GM21528 (cell line): ENCODE measurements around the gene OR8S1.
A peak's percentile ranks its signal among the peaks of the same experiment; 100 is the strongest.
"Not testable (repeated sequence)": the region's sequence is repeated elsewhere in the genome, so short reads cannot be mapped to it uniquely, and the experiment has no call there.

Experiments used
- ATAC-seq: cut with Tn5 transposase; IDR thresholded peaks from one replicate; pipeline ENCODE4 v1.9.1; 2021; ENCODE audit warnings: mild to moderate bottlenecking, moderate library complexity; ENCODE audit not compliant: unreplicated experiment, low FRiP score

The OR8S1 gene

GRCh38 chr12:48525332-48525731 is at the start of gene OR8S1:
Gene OR8S1 (plus strand): TSS chr12:48525632. CDS start chr12:48525632, 0 bp downstream.
- no peak for ATAC-seq

- no peak for ATAC-seq
Measured at GRCh38 chr12:48482198-48482597, 43.2 kb upstream of the OR8S1 start, which contains the start of gene C12orf54. Gene C12orf54 (plus strand): TSS chr12:48482498. CDS start chr12:48483297, 799 bp downstream.

- no peak for ATAC-seq
Measured at GRCh38 chr12:48482930-48483329, 42.5 kb upstream of the OR8S1 start.

GRCh38 chr12:48486261-48486660 is 39.2 kb upstream of the OR8S1 start:
- ATAC-seq: no peak

GRCh38 chr12:48486679-48487078 is 38.8 kb upstream of the OR8S1 start:
- ATAC-seq: no peak

GRCh38 chr12:48489012-48489411 is 36.4 kb upstream of the OR8S1 start:
- ATAC-seq: peak; percentile 80

GRCh38 chr12:48489456-48489855 is 36.0 kb upstream of the OR8S1 start:
- not testable (repeated sequence) for ATAC-seq

GRCh38 chr12:48500281-48500680 is 25.2 kb upstream of the OR8S1 start:
- ATAC-seq: not testable (repeated sequence)

- ATAC-seq: not testable (repeated sequence)
Measured at GRCh38 chr12:48506836-48507235, 18.6 kb upstream of the OR8S1 start.

GRCh38 chr12:48508987-48509386 is 16.4 kb upstream of the OR8S1 start:
- no peak for ATAC-seq

- ATAC-seq: no peak
Measured at GRCh38 chr12:48510111-48510510, 15.3 kb upstream of the OR8S1 start.

- peak; percentile 85 for ATAC-seq
Measured at GRCh38 chr12:48512855-48513254, 12.6 kb upstream of the OR8S1 start.

- no peak for ATAC-seq
Measured at GRCh38 chr12:48514728-48515127, 10.7 kb upstream of the OR8S1 start.

- ATAC-seq: not testable (repeated sequence)
Measured at GRCh38 chr12:48520381-48520780, 5.1 kb upstream of the OR8S1 start.

- no peak for ATAC-seq
Measured at GRCh38 chr12:48527891-48528670, 2.6 kb downstream of the OR8S1 start.

GRCh38 chr12:48532601-48533000 is 7.2 kb downstream of the OR8S1 start:
- ATAC-seq: no peak

- ATAC-seq: no peak
Measured at GRCh38 chr12:48536602-48537001, 11.2 kb downstream of the OR8S1 start.

- ATAC-seq: no peak
Measured at GRCh38 chr12:48542300-48542928, 17.0 kb downstream of the OR8S1 start.

GRCh38 chr12:48545833-48546469 is 20.5 kb downstream of the OR8S1 start:
- ATAC-seq: no peak

- ATAC-seq: not testable (repeated sequence)
Measured at GRCh38 chr12:48547012-48547411, 21.6 kb downstream of the OR8S1 start.

GRCh38 chr12:48551636-48552035 is 26.2 kb downstream of the OR8S1 start:
- ATAC-seq: not testable (repeated sequence)
